Measurements from ENCODE around the gene GTSE1. TPM values are rescaled to one million over a fixed set of nuclear protein-coding genes. Genes with fewer than 3 reads are reported as not detected.
A peak's percentile ranks its signal among the peaks of the same experiment; 100 is the strongest.

Gene GTSE1
- total RNA-seq, 2 donors from 2014 or later: 39.5 to 59.5 TPM

DNA sequence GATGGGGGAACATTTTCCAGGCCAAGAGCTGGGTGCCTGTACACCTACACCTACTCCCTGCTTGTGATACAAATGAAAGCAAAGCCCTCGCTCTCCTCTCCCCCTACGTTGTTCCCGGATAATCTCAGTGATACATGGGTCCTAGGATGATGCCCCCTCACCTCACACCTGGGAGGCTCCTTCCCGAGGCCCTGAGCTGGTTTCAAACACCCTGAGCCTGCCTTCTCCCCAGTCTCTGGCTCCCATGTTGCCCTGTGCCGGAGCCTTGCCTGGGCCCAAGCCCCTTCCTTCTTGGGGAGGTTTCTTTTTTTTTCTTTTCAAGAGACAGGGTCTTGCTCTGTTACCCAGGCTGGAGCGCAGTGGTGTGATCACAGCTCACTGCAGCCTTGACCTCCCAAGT, 62.1 kb downstream of the GTSE1 start:
- no peaks in the 10 kb centered on the region for H3K27me3 Mint-ChIP-seq (ENCODE audit: insufficient read depth)

DNA sequence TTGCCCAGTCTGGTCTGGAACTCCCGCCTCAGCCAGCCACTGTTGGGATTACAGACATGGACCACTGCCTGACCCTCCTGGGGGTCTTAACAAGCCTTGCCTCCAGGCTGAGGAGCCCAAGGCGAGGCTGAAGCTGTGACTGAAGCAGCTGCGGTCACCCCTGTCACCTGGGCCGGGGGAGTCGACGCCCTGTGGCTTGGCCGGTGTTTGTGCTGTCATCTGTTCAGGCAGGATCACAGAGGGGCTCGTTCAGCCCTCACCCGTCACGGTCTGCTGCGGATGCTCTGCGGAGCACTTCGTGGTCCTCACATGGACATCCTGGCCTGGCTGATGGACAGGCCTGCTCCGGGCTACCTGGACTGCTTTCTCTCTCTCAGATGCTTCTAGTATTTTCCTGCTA, 62.7 kb downstream of the GTSE1 start:
- no peaks in the 10 kb centered on the region for H3K27me3 ChIP-seq (ENCODE audit: control insufficient read depth, insufficient read depth, low read length, poor library complexity, severe bottlenecking)
- Mint-ChIP-seq H3K27me3 (ENCODE audit: insufficient read depth) (no peaks in the 10 kb centered on the region), H3K9me3 (no peaks in the 10 kb centered on the region), H3K4me3 (no peak overlapping the region), H3K4me1 (no peaks in the 10 kb centered on the region), H3K36me3 (ENCODE audit: low read depth) (peaks cover 44% of the 10 kb centered on the region), H3K27ac (no peak overlapping the region)
- no peak overlapping the region for H3K4me3 ChIP-seq (ENCODE audit: low read length)
- 92% methylated on average over 13 to 14 of the region's 14 CpGs for WGBS, 2 experiments (ENCODE audit: insufficient coverage in 1 of 2, insufficient read length in 1 of 2)
- H3K4me1 ChIP-seq (ENCODE audit: control insufficient read depth, insufficient read depth, low read length): no peaks in the 10 kb centered on the region
- TF ChIP-seq, protein P1, sequence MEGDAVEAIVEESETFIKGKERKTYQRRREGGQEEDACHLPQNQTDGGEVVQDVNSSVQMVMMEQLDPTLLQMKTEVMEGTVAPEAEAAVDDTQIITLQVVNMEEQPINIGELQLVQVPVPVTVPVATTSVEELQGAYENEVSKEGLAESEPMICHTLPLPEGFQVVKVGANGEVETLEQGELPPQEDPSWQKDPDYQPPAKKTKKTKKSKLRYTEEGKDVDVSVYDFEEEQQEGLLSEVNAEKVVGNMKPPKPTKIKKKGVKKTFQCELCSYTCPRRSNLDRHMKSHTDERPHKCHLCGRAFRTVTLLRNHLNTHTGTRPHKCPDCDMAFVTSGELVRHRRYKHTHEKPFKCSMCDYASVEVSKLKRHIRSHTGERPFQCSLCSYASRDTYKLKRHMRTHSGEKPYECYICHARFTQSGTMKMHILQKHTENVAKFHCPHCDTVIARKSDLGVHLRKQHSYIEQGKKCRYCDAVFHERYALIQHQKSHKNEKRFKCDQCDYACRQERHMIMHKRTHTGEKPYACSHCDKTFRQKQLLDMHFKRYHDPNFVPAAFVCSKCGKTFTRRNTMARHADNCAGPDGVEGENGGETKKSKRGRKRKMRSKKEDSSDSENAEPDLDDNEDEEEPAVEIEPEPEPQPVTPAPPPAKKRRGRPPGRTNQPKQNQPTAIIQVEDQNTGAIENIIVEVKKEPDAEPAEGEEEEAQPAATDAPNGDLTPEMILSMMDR (conservative IDR thresholded peaks at IDR 0.05): no peak
- DNase-seq: no peak
- no peak overlapping the region for H3K27ac ChIP-seq (ENCODE audit: low read depth, low read length)
- no peaks in the 10 kb centered on the region for H3K9me3 ChIP-seq (ENCODE audit: control insufficient read depth, low read length)
- H3K36me3 ChIP-seq (ENCODE audit: control insufficient read depth, insufficient read depth, low read length): peaks cover 58% of the 10 kb centered on the region
- H3K9ac ChIP-seq (ENCODE audit: extremely low read depth, low read length, poor library complexity, severe bottlenecking): no peak overlapping the region

More for the DNA sequence above, 62.1 kb downstream of the GTSE1 start:
- H3K4me1 Mint-ChIP-seq: no peaks in the 10 kb centered on the region
- H3K9me3 Mint-ChIP-seq: no peaks in the 10 kb centered on the region
- H3K27ac ChIP-seq (ENCODE audit: low read depth, low read length): no peak overlapping the region
- H3K9ac ChIP-seq (ENCODE audit: extremely low read depth, low read length, poor library complexity, severe bottlenecking): no peak overlapping the region
- no peaks in the 10 kb centered on the region for H3K9me3 ChIP-seq (ENCODE audit: control insufficient read depth, low read length)
- no peaks in the 10 kb centered on the region for H3K4me1 ChIP-seq (ENCODE audit: control insufficient read depth, insufficient read depth, low read length)
- peak overlapping the region; percentile 72 for H3K27ac Mint-ChIP-seq
- H3K36me3 Mint-ChIP-seq (ENCODE audit: low read depth): peaks cover 49% of the 10 kb centered on the region
- WGBS, 2 experiments (ENCODE audit: insufficient coverage in 1 of 2, insufficient read length in 1 of 2): 92 to 96% methylated on average over 4 to 6 of the region's 6 CpGs
- no peak overlapping the region for H3K4me3 Mint-ChIP-seq
- DNase-seq: no peak
- TF ChIP-seq, protein P1 (conservative IDR thresholded peaks at IDR 0.05): no peak
- H3K4me3 ChIP-seq (ENCODE audit: low read length): no peak overlapping the region
- H3K27me3 ChIP-seq (ENCODE audit: control insufficient read depth, insufficient read depth, low read length, poor library complexity, severe bottlenecking): no peaks in the 10 kb centered on the region
- H3K36me3 ChIP-seq (ENCODE audit: control insufficient read depth, insufficient read depth, low read length): peaks cover 61% of the 10 kb centered on the region

DNA sequence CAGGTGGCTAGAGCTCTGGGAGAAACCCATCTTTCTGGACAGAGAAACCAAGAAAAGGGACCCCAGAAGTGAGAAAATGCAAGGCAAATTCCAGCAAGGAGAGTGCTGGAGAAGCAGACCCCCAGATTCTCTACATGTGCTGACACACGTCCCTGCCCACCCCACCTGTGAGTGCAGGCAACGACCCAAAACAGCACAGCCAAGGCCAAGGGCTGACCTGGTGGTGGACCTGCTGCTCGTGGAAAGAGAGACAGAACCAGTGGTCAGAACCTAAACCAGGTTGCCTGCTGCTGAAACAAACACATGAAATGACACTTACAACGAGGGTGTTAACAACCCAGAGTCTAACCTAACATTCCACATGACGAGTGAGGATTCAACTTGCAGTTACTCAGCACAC, 63.4 kb downstream of the GTSE1 start:
- no peaks in the 10 kb centered on the region for H3K4me1 Mint-ChIP-seq
- H3K36me3 ChIP-seq (ENCODE audit: control insufficient read depth, insufficient read depth, low read length): peaks cover 51% of the 10 kb centered on the region
- peak; percentile 51 for DNase-seq
- TF ChIP-seq, protein P1 (conservative IDR thresholded peaks at IDR 0.05): no peak
- H3K4me3 ChIP-seq (ENCODE audit: low read length): no peak overlapping the region
- H3K4me1 ChIP-seq (ENCODE audit: control insufficient read depth, insufficient read depth, low read length): no peaks in the 10 kb centered on the region
- H3K27ac Mint-ChIP-seq: no peak overlapping the region
- H3K9ac ChIP-seq (ENCODE audit: extremely low read depth, low read length, poor library complexity, severe bottlenecking): no peak overlapping the region
- H3K27me3 Mint-ChIP-seq (ENCODE audit: insufficient read depth): no peaks in the 10 kb centered on the region
- peaks cover 44% of the 10 kb centered on the region for H3K36me3 Mint-ChIP-seq (ENCODE audit: low read depth)
- no peaks in the 10 kb centered on the region for H3K27me3 ChIP-seq (ENCODE audit: control insufficient read depth, insufficient read depth, low read length, poor library complexity, severe bottlenecking)
- H3K9me3 Mint-ChIP-seq: no peaks in the 10 kb centered on the region
- no peak overlapping the region for H3K27ac ChIP-seq (ENCODE audit: low read depth, low read length)
- no peak overlapping the region for H3K4me3 Mint-ChIP-seq
- H3K9me3 ChIP-seq (ENCODE audit: control insufficient read depth, low read length): no peaks in the 10 kb centered on the region
- WGBS, 2 experiments (ENCODE audit: insufficient coverage in 1 of 2, insufficient read length in 1 of 2): 82 to 96% methylated on average over 5 of the region's 5 CpGs

Data from endodermal cell (in vitro differentiated cells).